Measurements from ENCODE around the gene PAPPA.

Gene PAPPA

DNA sequence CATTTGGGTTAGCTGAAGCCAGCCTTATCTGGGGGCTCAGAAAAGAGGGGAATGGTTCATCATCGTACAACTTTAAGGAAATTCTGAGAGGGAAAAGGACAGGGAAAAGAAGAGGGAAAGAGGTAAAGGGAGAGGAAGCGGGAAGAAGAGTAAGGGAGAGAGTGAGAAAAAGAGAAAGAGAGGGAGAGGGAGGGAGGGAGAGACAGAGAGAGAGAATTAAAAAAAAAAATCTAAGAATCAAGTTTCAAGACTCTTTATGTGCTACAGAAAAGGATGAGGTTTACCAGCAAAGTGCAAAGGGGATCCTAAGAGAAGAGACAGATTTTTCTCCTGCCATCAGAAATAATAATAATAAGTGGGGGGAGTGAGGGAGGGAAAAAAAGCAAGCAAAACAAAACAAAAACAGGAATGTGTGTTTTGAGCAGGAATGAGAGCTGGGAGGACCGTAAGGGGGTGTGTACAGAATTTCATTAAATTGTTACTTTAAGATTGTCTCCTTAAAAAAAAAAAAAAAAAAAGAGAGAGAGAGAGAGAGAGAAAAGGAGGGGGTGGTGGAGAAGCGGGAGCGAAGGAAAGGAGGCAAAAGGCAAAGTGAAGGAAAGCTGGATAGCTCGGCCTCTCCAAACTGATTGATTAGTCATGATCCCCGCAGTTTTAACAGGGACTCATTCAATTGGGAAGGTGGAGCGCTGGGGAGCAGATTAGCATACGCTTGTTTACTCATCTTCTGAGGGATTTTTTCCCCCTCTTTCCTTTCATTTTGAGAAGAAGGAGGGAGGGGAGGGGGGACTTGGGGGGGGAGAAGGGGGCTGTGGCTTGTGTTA is 438 bp upstream of the PAPPA start:
- no peak for DNase-seq

DNA sequence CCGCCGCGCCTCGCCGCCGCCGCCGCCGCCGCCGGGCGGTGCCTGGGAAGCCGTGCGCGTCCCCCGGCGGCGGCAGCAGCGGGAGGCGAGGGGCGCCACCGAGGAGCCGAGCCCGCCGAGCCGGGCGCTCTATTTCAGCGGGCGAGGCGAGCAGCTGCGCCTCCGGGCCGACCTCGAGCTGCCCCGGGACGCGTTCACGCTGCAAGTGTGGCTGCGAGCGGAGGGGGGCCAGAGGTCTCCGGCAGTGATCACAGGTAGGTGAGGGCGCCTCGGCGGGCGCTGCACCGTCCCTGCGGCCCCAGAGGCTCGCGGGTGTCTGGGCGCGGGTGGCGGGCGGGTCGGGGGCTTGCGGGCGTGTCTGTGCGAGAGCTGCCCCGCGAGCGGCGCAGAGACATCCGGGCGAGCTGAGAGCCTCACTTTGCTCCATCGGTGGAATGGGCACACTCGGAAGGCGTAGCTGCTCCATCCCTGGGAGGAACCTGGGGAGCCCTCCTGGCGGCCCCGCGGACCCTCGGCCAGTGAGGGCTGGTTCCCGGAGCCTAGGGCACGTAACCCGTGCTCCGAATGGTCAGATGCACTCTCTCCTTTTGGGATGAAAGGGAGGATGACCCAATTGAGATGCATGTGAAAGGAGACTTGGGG is 864 bp downstream of the PAPPA start:
- no peak for DNase-seq

DNA sequence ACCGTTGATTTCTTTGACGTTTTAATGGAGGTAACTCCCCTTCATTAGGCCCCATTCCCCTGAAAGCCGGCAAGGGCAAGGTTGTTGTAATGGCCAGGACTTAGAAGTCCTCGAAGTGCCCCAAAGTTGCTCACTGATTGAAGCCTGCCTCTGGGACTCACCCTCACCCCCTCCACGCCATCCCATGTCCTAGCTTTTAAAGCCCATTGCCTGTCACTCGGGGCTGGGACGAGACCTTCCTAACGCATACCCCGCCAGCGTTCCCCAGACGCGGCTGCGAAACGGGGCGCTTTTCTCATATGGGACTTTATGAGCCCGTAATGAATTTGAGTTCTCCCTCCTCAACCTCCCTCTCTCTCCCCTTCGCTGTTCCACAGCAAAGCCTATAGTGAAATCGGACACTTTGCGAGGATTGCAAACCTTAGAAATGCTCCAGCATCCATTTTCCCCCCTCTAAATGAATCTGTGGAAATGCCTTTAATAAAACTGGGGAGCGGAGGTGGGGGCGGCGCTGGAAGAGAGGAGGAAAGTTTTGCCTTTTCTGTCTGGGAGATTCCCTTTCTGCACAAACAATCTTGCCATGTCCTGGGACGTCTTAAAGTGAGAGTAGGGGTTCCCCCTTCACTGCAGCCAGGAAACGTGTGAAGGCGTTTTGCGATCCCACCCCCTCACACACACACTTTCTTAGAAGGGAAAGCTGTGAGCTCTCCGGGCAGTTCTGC is 1.5 kb downstream of the PAPPA start:
- no peak for DNase-seq

DNA sequence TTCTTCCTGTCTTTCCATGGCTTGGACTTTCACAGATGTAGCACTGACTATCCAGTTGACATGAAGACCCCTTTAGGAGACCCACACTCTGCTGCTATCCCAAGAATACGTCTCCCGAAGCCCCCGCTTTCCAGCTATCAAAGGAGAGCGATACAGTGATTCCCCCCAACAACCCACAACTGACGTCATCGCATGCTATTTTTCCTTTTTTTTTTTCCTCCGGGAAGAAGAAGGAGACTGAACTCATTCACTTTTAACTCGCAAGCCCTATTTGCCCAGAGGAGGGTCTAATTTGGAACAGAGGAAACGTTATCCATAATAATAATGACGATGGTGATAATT is 2.1 kb downstream of the PAPPA start:
- no peak for DNase-seq

DNA sequence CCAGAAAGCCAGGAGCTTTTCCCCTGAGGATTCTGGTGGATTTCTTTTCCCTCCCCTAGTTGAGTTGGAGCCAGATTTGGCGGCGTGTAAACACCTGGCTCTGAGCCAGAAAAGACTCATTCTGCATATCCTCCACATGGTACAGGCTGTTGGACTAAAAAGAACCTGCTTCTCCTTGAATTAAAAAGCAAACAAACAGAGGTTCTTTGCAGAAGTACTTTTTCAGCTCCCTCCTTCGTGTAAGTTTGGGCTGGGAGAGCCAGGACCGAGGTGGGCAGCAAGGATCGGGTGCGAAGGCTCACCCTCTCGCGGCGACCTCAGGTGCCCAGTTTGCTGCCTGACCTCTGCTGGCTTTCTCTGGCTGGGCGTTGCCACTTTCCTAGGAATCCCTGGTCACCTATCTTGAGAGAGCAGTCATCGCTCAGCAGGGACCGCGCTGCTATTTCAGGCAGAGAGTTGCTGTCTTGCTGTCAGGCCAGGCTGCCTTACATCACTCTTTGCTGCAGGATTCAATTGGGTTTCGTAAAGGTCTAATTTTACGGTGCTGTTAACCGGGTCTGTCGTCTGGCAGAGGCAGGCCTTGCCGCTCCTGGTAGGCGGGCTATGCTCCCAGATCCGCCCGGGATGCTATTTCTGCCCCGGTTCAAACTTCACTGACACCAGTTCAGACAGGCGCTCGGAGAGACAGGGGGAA is 3.2 kb downstream of the PAPPA start:
- no peak for DNase-seq

DNA sequence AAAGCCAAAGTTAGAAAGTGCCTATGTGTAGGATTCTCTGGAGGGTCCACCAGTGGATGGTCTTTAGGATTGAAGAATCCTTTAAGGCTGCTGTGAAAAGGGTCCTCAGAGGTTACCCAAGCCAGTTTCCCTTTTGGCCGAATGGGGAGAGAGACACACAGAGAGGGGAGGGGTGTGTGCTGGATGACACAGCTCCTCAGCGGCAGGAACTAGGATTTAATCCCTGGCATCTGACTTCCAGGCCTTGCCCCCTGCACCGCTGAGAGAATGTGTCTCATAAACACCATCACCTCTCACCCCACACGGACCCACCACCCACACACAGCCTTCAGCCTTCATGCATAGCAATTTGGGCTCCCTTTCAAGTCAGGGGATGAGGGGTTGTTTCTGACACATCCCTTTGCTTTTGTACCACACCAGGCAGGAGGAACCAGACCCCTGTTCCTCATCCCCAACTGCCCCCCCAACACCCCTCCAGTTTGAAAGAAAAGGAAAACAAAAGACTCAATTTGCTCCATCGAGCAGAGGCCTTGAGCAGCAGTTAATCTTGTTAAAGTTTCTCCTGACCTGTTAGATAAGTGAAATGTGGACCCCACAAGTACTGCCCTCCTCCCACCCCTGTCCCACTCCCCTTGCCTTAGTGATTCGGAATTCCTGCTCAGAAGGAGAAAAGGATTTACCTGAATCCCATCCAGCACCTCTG is 4.0 kb downstream of the PAPPA start:
- DNase-seq = no peak

DNA sequence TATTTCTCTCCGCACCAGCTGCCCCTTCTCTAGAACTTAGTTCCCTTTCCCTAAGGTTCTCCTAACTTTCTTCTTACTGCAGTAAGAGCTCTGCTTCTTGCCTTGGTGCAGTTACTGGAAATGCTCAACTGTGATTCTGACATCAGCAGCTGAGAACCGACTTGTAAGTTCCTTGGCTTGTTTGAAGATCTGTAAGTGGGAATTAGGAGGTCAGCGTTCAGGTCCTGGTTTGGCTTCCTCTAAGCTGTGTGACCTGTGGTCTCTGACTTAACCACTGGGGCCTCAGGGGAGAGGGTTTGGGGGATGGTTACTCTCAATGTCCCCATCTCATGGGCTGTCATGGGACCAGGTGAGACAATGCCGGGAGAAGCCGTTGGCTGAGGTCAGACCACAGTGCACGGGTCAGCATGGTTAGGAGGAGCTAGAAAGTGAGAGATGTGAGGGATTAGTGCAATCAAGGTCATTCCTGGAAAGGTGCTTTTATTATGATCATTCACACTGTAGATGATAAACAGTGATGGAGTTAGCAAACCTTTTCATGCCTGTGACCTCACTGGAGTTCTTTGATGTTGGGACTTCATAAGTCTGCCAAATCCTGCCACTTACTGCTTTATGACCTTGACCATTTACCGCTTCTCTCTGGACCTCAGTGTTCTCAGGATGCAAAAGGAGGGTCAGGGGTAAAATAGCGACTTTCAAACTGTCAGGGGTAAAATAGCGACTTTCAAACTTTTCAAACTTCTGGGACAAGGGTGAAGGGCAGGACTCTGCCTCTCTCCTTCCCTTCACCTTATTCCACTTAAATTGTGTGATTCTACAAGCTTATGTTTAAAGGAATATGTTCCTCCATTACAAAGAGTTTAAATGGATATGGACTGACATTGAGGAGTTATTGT is 7.3 kb downstream of the PAPPA start:
- DNase-seq = no peak

DNA sequence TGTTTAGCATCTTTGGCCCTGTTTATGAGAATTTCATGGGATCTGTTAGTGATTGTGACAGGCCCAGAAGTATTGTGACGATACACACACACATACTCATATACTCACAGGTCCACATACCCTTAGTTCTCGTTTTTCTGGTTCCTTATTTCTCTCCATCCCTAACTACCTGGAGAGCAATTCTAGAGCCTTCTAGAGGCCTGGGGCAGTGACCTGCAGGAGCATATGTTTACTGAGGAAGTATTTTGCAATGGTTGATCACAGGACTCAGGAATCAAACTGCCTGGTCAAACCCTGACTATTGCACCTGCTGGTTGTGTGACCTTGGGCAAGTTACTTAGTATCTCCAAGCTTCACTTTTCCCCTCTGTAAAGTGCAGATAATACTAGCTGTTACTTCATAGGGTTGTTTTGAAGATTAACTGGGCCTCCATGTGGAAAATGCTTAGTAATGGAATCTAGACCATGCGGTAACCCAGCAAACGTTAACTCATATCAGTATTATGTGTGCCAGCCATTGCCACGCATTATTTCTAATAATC is 8.7 kb downstream of the PAPPA start:
- no peak for DNase-seq

DNA sequence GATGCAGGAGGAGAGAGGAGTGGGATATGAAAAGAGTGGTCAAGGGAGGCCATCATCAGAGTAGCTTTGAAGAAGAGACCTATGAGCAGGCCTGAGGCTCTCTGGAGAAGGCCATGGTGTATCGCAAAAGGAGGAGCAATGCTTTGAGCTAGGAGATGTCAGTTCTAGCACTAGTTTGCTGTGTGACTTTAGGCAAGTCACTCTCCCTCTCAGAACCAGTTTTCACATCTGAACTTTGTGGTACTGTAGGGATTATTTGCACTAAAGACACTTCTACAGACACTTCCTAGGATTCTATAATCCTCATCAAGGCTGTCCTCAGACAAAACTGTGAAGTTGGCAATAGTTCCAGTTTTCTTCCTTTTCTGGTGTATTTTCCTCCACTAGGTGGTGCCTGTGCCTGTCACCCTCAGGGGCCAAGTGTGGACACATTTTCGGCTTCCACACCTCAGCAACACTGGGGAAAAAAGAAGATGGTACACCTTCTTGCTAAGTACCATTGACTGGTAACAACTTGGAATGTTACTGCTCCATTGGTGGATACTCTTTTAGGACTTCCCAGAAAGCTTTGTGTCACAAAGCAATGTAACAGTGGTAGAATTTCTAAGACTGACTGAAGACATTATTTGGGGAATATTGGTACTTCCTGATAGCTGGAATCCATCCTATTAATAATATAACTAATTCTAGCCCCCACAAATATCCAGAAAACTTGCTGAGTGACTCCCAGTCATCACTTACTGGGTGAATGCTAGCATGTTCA is 9.9 kb downstream of the PAPPA start:
- DNase-seq = no peak

DNA sequence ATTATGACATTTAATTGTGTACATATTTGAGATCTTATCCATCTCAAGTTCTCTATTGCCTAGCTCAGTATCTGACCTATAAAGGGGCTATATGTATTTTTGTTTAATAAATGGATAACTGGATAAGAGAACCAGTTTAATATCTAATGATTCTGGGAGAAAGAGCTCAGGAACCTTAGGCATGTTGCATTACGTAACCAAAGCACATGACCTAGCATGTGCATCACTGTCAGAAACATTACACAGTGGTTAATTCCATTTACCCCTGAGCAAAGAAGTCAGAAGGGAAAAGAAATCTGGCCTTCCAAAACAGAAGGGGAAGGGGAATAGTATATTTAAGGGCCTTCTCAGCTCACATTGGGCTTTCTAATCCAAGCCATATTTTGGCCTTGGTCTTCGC is 12.3 kb downstream of the PAPPA start:
- no peak for DNase-seq

DNA sequence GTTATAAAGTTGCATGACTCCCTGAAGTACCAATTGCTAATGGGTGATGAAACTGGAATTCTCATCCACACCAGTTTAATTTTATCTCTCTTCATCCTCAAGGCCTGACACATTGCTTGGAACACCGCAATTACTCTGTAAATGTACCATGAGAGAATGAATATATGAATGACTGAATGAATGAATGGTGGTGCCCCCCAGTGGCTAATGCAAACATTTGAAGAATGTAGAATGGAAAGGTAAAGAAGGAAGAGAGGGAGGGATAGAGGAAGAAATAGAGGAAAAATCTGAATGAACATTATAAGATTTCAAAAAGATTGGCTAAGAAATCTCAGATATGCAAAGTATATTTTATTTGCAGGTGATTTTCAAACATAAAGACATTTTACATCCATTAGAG is 13.1 kb downstream of the PAPPA start:
- DNase-seq = no peak

DNA sequence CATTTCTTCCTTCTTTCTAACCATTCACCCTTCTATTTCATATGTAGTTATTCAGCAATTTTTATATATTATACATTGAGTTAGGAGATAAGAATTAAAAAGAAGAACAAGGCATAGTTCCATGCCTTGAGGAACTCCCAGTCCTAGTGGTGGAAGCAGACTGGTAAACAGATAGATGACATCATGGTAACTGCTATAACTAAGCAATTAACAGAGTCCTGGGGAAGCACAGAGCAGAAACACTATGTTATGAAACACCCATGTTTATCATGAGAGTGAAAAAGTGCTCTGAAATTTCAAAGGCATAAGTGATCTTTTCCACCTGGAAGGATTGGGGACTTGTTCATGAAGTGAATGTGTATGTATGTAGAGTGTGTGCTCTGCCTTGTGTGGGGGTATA is 14.6 kb downstream of the PAPPA start:
- no peak for DNase-seq

DNA sequence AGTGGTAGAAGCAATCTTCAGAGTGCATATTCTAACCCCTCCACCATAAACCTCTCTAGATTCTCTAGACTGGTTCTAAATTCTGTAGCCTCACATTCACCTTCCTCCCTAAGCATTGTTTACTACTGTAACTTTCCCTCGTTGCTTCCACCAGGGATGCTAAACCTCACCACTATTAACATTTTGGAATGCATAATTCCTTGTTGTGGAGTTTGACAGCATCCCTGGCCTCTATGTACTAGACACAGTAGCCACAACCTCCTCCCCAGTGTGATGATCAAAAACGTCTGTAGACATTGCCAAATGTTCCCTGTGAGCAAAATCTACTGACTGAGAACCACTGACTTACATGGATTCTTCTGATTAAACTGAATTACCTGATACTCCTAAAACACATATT is 18.6 kb downstream of the PAPPA start:
- no peak for DNase-seq

DNA sequence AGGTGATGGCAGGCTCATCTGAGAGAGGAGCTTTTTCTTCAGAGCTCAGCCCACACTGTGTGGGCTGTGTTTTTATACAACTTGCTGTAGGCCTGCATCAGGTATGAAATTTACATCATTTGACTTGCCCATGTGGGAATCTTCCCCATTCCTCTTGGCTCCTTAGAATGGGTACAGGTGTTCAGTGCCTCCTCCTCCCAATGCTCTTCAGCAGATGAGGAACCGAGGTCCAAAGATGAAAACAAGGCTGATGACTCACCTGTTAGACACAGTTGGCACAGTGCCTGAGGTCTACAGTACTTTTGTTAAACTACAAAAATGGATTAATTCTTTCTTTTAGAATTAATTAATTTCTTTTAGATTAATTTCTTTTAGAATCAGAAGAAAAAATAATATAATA is 20.8 kb downstream of the PAPPA start:
- no peak for DNase-seq

DNA sequence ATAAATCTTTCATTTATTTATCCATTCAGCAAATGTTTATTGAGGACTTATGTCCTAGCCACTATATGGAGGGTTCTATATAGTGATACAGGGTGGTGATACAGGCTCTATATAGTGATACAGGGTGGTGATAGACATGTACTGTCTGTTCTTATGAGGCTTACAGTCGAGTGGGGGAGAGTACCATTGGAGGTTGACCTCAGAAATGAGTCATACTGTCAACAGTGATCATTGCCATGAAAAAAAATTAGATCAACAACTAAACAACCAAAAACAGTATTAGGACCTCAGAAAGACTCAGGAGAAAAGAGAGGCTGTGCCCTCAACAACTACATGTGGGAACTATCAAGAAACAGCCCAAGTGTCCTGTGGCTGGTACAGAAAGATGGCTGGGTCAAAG is 22.0 kb downstream of the PAPPA start:
- no peak for DNase-seq

DNA sequence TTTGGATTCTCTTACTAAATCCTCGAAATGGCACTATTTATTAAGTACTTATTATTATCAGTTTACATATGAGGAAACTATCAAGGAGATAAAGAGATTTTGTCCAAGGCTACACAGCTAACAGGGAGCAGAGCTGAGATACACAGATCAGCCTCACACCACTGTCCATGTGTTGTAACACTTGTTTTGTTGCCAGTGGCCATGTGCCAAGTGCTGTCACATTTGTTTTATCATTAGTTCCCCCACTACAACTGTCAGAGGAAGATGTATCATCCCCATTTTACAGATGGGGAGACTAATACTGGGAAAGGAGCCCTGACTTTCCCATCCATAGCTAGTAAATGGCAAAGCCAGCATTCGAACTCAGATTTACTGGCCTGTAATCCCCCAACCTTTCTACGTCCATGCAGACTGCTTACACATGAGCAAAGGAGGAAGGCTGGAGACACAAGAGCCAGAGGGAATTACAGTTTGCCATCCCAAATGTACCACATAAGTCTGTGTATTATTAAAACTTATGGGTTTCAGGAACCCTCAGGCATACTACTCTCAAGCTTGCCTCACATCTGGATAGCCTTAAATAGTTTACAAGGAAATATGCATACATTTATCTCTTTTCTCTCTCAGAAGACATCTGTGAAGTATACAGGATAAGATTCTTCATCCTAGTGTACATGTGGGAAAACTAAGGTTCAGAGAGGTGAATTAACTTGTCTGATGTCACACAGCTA is 25.1 kb downstream of the PAPPA start:
- no peak for DNase-seq

DNA sequence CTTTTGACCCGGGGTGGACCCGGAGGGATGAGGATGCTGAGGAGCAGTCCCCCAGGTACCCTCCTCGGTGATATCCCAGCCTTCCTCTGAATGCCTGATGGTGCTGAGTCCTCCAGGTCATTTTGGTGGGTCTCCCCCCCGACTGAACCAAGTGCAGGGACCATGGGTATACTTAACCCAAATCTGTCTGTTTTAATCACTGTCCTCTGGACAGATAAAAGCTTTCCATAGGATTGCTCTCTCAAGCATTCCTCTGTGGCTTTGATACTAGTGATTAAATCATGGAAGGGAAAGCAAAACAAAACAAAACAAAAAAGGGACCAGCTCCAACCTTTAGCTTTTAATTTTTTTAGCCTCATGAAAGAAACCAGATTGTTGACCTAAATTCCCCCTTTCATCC is 26.0 kb downstream of the PAPPA start:
- no peak for DNase-seq

DNA sequence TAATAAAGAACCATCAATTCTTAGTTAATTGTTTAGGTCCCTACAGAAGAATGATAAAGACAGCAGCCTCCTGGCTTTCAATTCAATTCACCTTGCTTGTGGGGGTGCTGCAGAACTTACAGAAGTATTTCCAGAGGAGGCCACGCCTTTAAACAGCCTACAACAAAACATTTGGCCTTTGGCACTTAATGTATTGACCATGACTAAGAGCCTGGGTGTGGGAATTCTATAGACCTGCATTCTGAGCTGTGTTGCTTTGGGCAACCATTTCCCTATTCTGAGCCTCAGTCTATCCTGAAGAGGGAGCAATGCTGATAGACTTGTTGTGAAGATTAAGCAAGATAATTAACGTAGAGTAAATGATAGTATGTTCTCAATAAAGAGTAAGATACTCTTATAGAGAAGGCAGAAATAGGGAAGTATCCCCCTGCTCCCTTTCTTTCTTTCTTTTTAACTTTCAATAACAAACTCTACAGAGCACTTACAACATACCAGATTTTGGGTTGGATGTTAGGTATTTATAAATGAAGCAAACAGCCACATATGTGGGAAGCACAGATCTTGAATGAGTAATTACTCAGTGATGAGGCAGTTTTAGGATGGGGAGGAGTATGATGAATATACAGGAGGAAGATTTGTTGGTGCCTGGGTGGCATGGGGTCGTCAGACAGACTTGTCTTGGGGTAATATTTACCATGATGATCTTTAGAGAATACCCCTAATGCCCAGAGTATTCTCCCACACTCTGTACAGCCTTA is 28.4 kb downstream of the PAPPA start:
- no peak for DNase-seq

DNA sequence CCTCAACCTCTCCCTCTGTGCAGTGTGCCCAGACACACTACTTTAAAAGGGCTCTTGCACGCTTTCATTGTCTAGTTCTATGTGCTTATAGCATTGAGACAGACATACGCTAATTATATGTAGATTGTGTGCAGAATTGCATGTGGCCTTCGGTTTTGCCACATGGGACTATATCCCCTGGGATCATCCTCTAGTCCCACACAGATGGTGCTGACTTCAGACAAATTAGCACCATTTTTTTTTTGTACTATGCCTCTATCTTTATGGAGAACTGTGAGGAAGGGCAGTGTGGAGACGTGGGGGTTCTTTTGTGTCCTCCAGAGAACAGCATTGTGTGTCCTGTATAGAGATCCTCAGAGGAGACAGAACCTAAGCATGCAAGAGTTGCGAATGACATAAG is 29.3 kb downstream of the PAPPA start:
- no peak for DNase-seq

Data from NK-92 treated with Interleukin-12 subunit alpha and Interleukin-12 subunit beta, amount 100 ng/mL, for 24 hours (cell line).